H9 (cell line): Measurements from ENCODE around the gene ATP2B2. TPM values are rescaled to one million over a fixed set of nuclear protein-coding genes. Genes with fewer than 3 reads are reported as not detected.

Experiments used
- DNase-seq: peaks from one replicate; pipeline ENCODE4 v3.0.0-alpha.2; 2017
- H2AFZ ChIP-seq: one replicate; pipeline ENCODE4 v1.6.1; 2013; ENCODE audit warnings: mild to moderate bottlenecking, low read length, control low read depth, moderate library complexity
- H2AK5ac ChIP-seq: 2 replicates; pipeline ENCODE4 v1.6.1; 2013; ENCODE audit warnings: low read length, control low read depth, mixed read lengths; ENCODE audit not compliant: insufficient read length
- H2BK120ac ChIP-seq: one replicate; pipeline ENCODE4 v1.6.1; 2013; ENCODE audit warnings: low read depth, mild to moderate bottlenecking, low read length, control low read depth, inconsistent platforms; ENCODE audit not compliant: poor library complexity, severe bottlenecking
- H2BK12ac ChIP-seq: 2 replicates; pipeline ENCODE4 v1.6.1; 2013; ENCODE audit warnings: low read length, control low read depth, mixed read lengths, low read depth; ENCODE audit not compliant: insufficient read length
- H2BK15ac ChIP-seq: 2 replicates; pipeline ENCODE4 v1.6.1; 2013; ENCODE audit warnings: low read depth, low read length, control low read depth
- H2BK20ac ChIP-seq: one replicate; pipeline ENCODE4 v1.6.1; 2013; ENCODE audit warnings: low read depth, mild to moderate bottlenecking, low read length, control low read depth, inconsistent platforms; ENCODE audit not compliant: poor library complexity, severe bottlenecking
- H2BK5ac ChIP-seq: 2 replicates; pipeline ENCODE4 v1.6.1; 2013; ENCODE audit warnings: low read length, control low read depth, mixed read lengths; ENCODE audit not compliant: insufficient read length
- H3K14ac ChIP-seq: 2 replicates; pipeline ENCODE4 v1.6.1; 2013; ENCODE audit warnings: low read length, control low read depth; ENCODE audit not compliant: insufficient read depth
- H3K18ac ChIP-seq: 2 replicates; pipeline ENCODE4 v1.6.1; 2013; ENCODE audit warnings: low read depth, mild to moderate bottlenecking, mixed read lengths, low read length, control low read depth; ENCODE audit not compliant: insufficient read length
- H3K23ac ChIP-seq: 2 replicates; pipeline ENCODE4 v1.6.1; 2013; ENCODE audit warnings: low read length, control low read depth, mixed read lengths, low read depth; ENCODE audit not compliant: insufficient read length
- H3K23me2 ChIP-seq: 2 replicates; pipeline ENCODE4 v1.6.1; 2013; ENCODE audit warnings: low read depth, mild to moderate bottlenecking, mixed read lengths, low read length, control low read depth; ENCODE audit not compliant: insufficient read length, poor library complexity, severe bottlenecking
- H3K27ac ChIP-seq: 2 replicates; pipeline ENCODE4 v1.5.1; 2013; ENCODE audit warnings: low read length, control low read depth, mixed read lengths, low read depth; ENCODE audit not compliant: insufficient read length
- H3K27me3 ChIP-seq: 2 replicates; pipeline ENCODE4 v1.6.1; 2013; ENCODE audit warnings: low read length, control low read depth, inconsistent platforms; ENCODE audit not compliant: insufficient read depth
- H3K4ac ChIP-seq: 2 replicates; pipeline ENCODE4 v1.6.1; 2013; ENCODE audit warnings: low read depth, mild to moderate bottlenecking, control low read depth, inconsistent platforms, low read length, moderate library complexity
- H3K4me1 ChIP-seq: 2 replicates; pipeline ENCODE4 v1.6.1; 2013; ENCODE audit warnings: low read length, control low read depth, inconsistent platforms; ENCODE audit not compliant: insufficient read depth
- H3K4me2 ChIP-seq: 2 replicates; pipeline ENCODE4 v1.6.1; 2013; ENCODE audit warnings: low read length, control low read depth, mixed read lengths; ENCODE audit not compliant: insufficient read length, insufficient read depth
- H3K56ac ChIP-seq: 2 replicates; pipeline ENCODE4 v1.6.1; 2013; ENCODE audit warnings: low read depth, mild to moderate bottlenecking, mixed read lengths, low read length, control low read depth; ENCODE audit not compliant: insufficient read length
- H3K79me1 ChIP-seq: 2 replicates; pipeline ENCODE4 v1.6.1; 2013; ENCODE audit warnings: low read depth, mild to moderate bottlenecking, moderate library complexity, low read length, control low read depth, inconsistent platforms; ENCODE audit not compliant: insufficient read depth, poor library complexity, severe bottlenecking
- H3K79me2 ChIP-seq: 2 replicates; pipeline ENCODE4 v1.6.1; 2013; ENCODE audit warnings: low read length, control low read depth, inconsistent platforms; ENCODE audit not compliant: insufficient read depth
- H3K9ac ChIP-seq: 2 replicates; pipeline ENCODE4 v1.6.1; 2013; ENCODE audit warnings: low read length, control low read depth, mixed read lengths; ENCODE audit not compliant: insufficient read length; ENCODE audit errors: extremely low read depth
- H3K9me3 ChIP-seq: one replicate; pipeline ENCODE4 v1.6.1; 2013; ENCODE audit warnings: low read depth, low read length, inconsistent platforms; ENCODE audit not compliant: control insufficient read depth
- H3T11ph ChIP-seq: one replicate; pipeline ENCODE4 v1.6.1; 2013; ENCODE audit warnings: mild to moderate bottlenecking, low read length, control low read depth, inconsistent platforms
- H4K20me1 ChIP-seq: one replicate; pipeline ENCODE4 v1.6.1; 2013; ENCODE audit not compliant: control insufficient read depth, insufficient read length, insufficient read depth
- H4K5ac ChIP-seq: 2 replicates; pipeline ENCODE4 v1.6.1; 2013; ENCODE audit warnings: low read depth, mild to moderate bottlenecking, mixed read lengths, low read length, control low read depth; ENCODE audit not compliant: insufficient read length
- H4K8ac ChIP-seq: replicated peaks from 2 replicates; pipeline ENCODE4 v1.6.1; 2013; ENCODE audit warnings: low read length, control low read depth, mixed read lengths, low read depth; ENCODE audit not compliant: insufficient read length
- H4K91ac ChIP-seq: 2 replicates; pipeline ENCODE4 v1.6.1; 2013; ENCODE audit warnings: low read depth, mild to moderate bottlenecking, moderate library complexity, mixed read lengths, low read length, control low read depth; ENCODE audit not compliant: insufficient read length
- H3K27ac Mint-ChIP-seq, 3 experiments: 2 replicates in 2 of 3; 3 replicates in 1 of 3; pipeline ENCODE4 v1.8.0; 2020 to 2021; ENCODE audit warnings: mixed read lengths in 3 of 3, mild to moderate bottlenecking in 1 of 3, moderate library complexity in 1 of 3
- H3K27me3 Mint-ChIP-seq: 2 replicates; pipeline ENCODE4 v1.8.0; 2021; ENCODE audit warnings: low read depth, mild to moderate bottlenecking, moderate library complexity, mixed read lengths
- H3K36me3 Mint-ChIP-seq, 3 experiments: 2 replicates in 2 of 3; 3 replicates in 1 of 3; pipeline ENCODE4 v1.8.0; 2020 to 2021; ENCODE audit warnings: low read depth in 3 of 3, mixed read lengths in 3 of 3; ENCODE audit not compliant: insufficient read depth in 1 of 3
- H3K4me1 Mint-ChIP-seq, 2 experiments: 2 replicates each; pipeline ENCODE4 v1.8.0; 2020; ENCODE audit warnings: mixed read lengths in 2 of 2
- H3K4me3 Mint-ChIP-seq, 2 experiments: 2 replicates in 1 of 2; 3 replicates in 1 of 2; pipeline ENCODE4 v1.8.0; 2020 to 2021; ENCODE audit warnings: mild to moderate bottlenecking in 2 of 2, mixed read lengths in 2 of 2, moderate library complexity in 1 of 2
- H3K9me3 Mint-ChIP-seq, 2 experiments: 2 replicates in 1 of 2; 3 replicates in 1 of 2; pipeline ENCODE4 v1.8.0; 2020; ENCODE audit warnings: mild to moderate bottlenecking in 2 of 2, mixed read lengths in 2 of 2, moderate library complexity in 1 of 2
- CTCF ChIP-seq: fragments of 200-600 bp; sonication (generic); conservative IDR thresholded peaks from 3 replicates; pipeline ENCODE4 v1.8.0; 2021; ENCODE audit warnings: antibody characterized with exemption, mild to moderate bottlenecking
- WGBS: extraction: QIAGEN DNeasy Blood & Tissue Kit; methylation state at CpG from one replicate; pipeline ENCODE4 v1.1.7; 2013; ENCODE audit warnings: missing lambda C conversion rate, low lambda C conversion rate, mixed read lengths; ENCODE audit not compliant: insufficient read length; ENCODE audit errors: extremely low coverage; 5-methylcytosine and 5-hydroxymethylcytosine counted together
- total RNA-seq: library from RNA; stranded (reverse); gene quantifications from 2 replicates; pipeline ENCODE4 v1.2.1, GENCODE V29; 2021

Gene ATP2B2
- total RNA-seq, 1 experiment from 2014 or later, result 0.33 TPM

GRCh38 chr3:10492364-10493201 lies 12.8 kb downstream of the ATP2B2 start:
- no peak overlapping the region for H2BK12ac ChIP-seq
- no peaks in the 10 kb centered on the region for H3K79me1 ChIP-seq
- H3K14ac ChIP-seq, result no peak overlapping the region
- H4K5ac ChIP-seq, result no peak overlapping the region
- no peak overlapping the region for H3K27ac ChIP-seq
- H2BK20ac ChIP-seq, result no peak overlapping the region
- Mint-ChIP-seq H3K4me3 (no peak overlapping the region), H3K9me3 (no peaks in the 10 kb centered on the region; a peak in 1 of 5 replicates), H3K27me3 (peaks cover 1% of the 10 kb centered on the region; the same call in 1 of the 2 replicates), H3K4me1 (peaks cover 6 to 25% of the 10 kb centered on the region in 2 experiments), H3K36me3 (no peaks in the 10 kb centered on the region), H3K27ac (no peak overlapping the region)
- WGBS, result no CpG with 5 or more reads among the region's 12 CpGs
- H3T11ph ChIP-seq, result no peak overlapping the region
- H3K9ac ChIP-seq, result no peak overlapping the region
- no peak for TF ChIP-seq CTCF
- H3K18ac ChIP-seq, result no peak overlapping the region
- no peak overlapping the region for H2BK5ac ChIP-seq
- no peaks in the 10 kb centered on the region for H3K9me3 ChIP-seq
- H3K27me3 ChIP-seq, result no peaks in the 10 kb centered on the region
- H2AFZ ChIP-seq, result no peak overlapping the region
- H2BK120ac ChIP-seq, result no peak overlapping the region
- no peak overlapping the region for H2AK5ac ChIP-seq
- no peak overlapping the region for H2BK15ac ChIP-seq
- no peaks in the 10 kb centered on the region for H3K79me2 ChIP-seq
- H4K8ac ChIP-seq, result no peak overlapping the region
- no peak overlapping the region for H3K56ac ChIP-seq
- no peaks in the 10 kb centered on the region for H4K20me1 ChIP-seq
- H3K23ac ChIP-seq, result no peak overlapping the region
- H3K23me2 ChIP-seq, result no peaks in the 10 kb centered on the region
- H3K4me2 ChIP-seq, result no peak overlapping the region
- no peak for DNase-seq
- H3K4me1 ChIP-seq, result no peaks in the 10 kb centered on the region
- no peak overlapping the region for H4K91ac ChIP-seq
- H3K4ac ChIP-seq, result no peak overlapping the region
